Measurements from ENCODE around the gene OSMR.

OSMR gene

DNA sequence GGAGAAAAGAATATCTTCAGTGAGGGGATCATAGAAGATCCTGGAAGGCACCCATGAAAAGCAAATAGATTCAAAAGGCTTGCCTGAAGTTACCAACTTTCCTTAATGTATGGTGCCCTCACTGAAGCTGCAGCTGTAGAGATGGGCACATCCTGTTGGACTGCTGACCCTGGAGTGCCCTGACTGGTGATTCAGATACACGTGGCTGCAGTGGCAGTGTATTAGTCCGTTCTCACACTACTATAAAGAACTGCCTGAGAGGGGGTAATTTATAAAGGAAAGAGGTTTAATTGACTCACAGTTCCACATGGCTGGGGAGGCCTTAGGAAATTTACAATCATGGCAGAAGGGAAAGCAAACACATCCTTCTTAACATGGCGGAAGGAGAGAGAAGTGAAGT lies 80.3 kb downstream of the OSMR start:
- DNase-seq (ENCODE audit: low spot score) = no peak

DNA sequence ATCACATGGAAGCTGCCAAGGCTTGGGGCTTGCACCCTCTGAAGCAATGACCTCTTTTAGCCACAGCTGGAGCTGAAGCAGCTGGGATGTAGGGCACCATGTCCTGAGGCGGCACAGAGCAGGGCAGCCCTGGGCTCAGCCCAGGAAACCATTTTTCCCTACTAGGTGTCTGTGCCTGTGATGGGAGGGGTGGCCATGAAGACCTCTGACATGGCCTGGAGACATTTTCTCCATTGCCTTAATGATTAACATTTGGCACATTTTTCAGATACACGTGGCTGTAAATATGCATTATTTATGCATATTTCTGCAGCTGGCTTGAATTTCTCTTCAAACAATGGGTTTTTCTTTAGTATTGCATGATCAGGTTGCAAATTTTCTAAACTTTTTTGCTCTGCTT lies 81.7 kb downstream of the OSMR start:
- DNase-seq (ENCODE audit: low spot score) = no peak

DNA sequence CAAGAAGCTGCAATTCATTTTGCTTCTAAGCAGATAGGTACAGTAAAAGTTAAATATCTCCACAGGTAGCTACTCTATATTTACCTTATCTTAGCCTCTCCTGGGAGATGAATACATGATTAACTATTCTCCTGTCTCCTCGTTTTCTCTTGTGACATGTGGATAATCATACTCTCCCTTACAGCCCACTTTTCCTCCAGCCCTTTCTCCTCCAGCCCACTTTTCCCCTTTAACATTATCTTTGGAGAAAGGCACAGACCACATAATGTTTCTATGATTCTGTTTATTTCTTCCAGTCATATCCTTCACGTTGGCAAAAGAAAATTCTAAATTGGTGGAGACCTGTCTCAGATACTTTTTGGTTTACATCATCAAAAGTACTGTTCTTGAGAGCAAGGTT lies 84.0 kb downstream of the OSMR start:
- no peak for DNase-seq (ENCODE audit: low spot score)

DNA sequence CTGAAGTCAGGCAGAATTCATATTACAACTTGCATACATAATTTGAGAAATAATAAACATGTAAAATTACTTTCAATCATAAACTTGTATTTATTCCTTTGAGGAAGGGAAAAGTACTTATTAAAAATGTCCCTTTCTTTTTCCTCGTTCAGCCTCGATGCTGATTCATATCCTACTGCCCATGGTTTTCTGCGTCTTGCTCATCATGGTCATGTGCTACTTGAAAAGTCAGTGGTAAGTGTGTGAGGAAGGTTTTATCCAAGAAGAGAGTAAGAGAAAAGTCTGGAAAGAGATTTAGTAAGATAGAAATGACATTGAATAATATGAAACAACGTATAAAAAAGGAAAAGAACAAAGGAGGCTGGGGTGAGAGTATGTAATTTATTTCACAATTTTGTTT lies 85.9 kb downstream of the OSMR start:
- no peak for DNase-seq (ENCODE audit: low spot score)

DNA sequence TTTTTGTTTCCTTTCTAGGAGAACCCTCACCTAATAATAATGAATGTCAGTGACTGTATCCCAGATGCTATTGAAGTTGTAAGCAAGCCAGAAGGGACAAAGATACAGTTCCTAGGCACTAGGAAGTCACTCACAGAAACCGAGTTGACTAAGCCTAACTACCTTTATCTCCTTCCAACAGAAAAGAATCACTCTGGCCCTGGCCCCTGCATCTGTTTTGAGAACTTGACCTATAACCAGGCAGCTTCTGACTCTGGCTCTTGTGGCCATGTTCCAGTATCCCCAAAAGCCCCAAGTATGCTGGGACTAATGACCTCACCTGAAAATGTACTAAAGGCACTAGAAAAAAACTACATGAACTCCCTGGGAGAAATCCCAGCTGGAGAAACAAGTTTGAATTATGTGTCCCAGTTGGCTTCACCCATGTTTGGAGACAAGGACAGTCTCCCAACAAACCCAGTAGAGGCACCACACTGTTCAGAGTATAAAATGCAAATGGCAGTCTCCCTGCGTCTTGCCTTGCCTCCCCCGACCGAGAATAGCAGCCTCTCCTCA lies 87.1 kb downstream of the OSMR start:
- DNase-seq (ENCODE audit: low spot score) = no peak

DNA sequence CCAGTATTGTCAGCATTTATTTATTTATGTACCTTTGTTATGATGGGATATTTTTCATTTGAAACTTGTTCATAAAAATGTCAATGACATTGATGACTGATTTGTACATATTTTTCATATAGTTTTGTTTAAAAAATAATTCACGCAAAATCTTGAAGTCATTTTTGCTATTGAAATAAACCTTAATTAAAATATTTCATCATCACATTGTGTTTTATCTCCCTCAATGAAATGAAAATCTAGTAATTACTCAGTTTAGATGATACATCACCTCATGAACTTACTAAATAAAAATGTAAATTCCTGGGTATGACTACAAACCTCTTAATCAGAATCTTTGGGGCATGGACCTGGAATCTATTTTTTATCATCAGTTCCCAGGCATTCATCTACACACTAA lies 89.6 kb downstream of the OSMR start:
- DNase-seq (ENCODE audit: low spot score) = no peak

DNA sequence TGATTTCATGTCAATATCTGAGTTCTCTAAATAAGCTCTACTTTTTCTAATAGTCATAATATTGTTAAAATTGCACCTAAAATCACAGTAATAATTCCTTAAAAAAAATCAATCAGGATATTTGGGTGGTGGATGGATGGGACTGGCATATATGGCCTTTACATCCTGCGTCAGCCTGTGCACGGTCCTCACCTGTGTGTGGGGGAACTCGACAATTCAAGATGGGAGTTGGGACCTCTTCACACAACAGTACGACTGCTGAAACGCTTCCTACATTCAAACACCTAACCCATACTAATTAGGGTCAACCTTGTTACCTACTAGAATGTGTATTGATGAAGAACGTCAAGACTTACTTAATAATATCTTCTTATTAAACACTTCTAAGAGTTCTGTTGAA lies 90.5 kb downstream of the OSMR start:
- DNase-seq (ENCODE audit: low spot score) = no peak

DNA sequence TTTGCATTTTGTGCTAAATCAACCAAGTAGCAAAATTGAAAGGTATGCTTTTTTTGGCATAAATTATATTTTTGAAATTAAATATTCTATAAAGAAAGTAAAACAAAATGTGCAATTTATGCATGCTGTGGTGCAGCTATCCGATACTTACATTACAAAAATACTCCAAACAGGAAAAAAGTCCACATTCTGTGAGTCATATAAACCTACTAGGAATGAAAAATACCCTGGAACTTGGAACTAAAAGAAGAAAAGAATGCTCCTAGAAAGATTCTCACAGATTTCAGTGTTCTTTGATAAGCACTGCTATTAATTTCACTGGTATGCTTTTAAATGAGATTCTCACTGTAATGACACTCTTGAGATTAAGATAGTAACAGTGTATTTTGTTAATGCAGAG lies 92.6 kb downstream of the OSMR start:
- no peak for DNase-seq (ENCODE audit: low spot score)

DNA sequence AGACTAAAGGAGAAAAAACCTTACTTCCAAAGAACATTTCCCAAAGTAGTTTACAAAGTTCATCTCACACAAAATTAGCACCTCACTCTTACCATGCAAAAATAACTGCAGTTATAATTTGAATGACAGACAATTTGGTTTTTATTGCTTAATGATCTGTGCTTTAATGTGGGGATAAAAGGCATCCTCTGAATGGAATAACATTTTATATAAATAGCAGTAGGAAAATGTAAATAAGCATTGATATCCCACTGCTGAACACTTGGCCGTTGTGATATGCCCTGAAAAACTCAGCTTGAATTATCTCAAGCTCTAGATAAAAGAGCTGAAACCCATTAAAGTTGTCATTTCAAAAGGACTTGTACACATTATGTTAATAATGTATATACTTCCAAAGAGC lies 93.2 kb downstream of the OSMR start:
- DNase-seq (ENCODE audit: low spot score) = no peak

DNA sequence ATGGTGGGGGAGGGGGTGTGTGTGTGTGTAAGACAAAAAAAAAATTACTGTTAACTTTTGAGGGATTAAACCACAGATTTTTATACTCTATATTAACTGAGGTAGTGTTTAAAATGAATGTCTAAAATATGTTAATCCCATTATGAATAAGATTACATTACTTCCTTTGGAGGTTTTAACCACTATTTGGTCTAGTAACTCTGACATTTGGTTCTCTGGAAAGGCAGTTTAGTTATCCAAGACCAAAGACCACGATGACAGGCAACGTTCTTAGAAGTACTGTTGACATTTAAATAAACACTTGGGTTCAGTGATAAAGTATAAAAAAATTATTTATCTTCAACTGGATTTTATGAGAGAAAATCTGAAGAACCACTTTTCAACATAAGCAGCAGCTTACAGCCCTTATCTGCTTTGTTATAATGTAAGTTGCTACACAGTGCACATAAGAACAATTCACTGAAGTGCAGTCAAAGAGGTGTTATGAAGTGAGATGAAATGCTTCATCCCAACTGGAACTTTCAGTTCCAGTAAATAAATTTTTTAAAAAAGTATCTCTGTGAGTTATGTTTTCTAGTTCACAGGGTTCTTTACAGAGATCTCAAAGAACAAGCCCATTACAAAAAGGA lies 94.5 kb downstream of the OSMR start:
- no peak for DNase-seq (ENCODE audit: low spot score)

DNA sequence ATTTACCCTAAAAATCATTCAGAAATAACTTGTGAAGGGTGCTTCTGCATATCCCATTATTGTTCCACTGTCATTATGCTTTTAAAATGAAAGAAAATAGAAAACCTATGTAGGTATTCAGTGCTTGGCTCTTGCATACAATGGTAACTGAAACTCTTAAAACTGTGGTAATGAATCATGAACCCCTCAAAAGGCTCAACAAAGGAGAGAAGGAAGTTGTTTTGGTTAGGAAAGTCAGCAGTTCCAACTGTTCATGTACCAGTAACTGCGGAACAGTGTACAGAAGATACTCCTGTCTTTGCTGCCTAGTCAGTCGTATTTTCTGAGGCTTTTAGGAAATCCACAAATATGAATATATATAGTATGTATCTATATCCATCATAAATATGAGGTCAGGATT lies 96.1 kb downstream of the OSMR start:
- no peak for DNase-seq (ENCODE audit: low spot score)

DNA sequence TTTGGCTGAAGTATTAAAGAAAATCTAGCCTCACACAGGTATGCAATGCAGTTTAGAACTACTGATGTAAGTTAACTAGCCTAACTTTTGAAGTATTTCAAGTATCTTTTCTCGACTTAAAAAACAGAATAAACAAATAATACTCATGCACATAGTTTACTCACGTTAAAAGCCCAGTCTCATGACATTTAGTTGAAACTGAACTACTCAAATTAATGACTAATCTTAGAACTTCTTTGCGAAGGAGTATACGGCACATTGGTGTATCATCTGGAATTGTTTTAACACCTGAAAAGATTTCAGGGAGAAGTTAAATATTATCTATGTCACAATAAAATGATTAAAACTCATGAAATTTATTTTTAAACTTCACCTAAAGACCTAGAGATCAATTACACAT lies 98.5 kb downstream of the OSMR start:
- DNase-seq (ENCODE audit: low spot score) = no peak

DNA sequence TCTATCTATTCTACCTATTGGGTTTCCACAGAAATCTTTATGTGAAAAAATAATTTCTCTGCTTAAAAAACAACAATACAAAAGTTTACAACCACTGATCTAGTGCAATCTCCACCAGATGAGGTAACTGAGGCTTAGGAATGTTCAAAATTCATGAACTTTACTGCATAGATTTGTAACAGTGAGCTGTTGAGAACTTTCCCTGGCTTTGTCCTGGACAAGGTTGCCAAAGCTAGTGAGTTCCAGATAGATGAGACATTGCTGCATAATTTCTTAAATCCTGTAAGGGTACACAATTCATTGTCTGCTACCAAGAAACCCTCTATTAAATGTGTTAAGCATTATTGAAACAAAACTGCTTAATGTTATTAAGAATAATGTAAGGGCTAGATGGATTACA lies 102.7 kb downstream of the OSMR start:
- no peak for DNase-seq (ENCODE audit: low spot score)

DNA sequence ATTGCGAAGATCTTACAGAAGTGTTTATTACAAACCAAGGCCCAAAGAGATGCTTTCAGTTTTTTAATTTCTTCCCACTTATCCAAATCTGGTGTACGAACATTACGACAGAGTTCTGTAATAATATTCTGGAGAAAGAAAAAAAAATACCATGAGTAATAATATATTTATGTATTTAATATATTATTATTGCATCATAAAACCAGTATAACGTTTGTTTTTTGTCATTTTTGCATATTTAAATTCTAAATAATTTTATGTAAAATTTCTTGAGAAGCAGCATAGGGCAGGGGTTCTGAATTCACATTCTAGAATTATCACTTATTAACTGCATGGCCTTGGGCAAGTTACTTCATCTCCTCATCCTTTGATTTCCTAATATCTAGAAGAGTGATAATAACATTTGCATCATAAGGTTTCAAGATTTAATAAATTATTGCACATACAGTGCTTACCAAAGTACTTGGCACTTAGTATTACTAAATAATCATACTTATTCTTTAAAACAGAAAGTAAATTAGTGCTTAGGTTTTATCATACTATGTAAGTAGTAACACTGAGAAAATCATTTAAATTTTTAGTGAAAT lies 107.7 kb downstream of the OSMR start:
- no peak for DNase-seq (ENCODE audit: low spot score)

DNA sequence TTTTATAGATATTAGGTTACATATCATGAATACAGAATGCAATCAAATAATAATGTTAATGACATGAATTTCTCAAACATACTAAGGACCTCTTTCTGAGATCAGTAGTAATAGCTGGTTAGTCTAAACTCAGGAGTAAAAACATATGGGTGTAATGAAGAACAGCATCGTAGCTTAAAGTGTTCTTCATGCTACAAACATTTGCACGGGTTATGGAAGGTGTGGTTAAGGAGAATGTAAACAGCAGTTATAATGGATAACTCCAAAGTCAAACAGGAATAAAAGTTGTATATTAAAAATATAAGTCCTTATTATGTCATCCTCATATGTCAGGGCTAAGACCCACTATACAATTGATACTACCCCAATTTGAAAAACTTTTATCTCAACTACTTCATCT lies 115.9 kb downstream of the OSMR start:
- no peak for DNase-seq (ENCODE audit: low spot score)

DNA sequence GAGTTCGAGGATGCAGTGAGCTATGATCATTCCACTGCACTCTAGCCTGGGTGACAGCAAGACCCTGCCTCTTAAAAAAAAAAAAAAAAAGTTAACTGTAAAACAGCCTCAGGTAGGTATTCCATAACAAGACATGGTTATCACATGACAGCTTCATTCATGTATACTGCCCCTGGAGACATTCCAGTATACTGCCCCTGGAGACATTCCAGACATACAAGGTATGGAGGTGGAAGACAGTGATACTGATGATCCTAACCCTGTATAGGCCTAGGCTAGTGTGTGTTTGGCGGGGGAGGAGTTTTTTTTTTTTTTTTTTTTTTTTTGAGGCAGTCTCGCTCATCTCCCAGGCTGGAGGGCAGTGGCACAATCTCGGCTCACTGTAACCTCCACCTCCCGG lies 122.9 kb downstream of the OSMR start:
- DNase-seq (ENCODE audit: low spot score) = no peak

DNA sequence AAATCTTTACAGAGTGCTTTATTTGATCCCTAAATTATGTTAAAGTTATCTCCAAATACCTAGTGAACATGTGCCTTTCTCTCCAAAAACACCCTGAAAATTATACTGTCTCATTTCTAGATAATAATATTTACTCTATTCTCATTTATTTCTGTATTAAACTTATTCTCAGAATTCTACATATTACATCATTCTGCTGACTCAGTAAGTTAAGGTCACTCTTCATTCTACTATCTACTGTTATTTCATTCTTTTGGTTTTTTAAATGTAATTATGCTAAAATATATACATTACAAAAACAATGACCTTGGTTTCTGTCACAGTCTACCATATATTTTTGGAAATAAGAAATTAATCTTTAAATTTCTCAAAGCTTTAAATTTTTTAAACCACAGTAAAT lies 132.2 kb downstream of the OSMR start:
- no peak for DNase-seq (ENCODE audit: low spot score)

DNA sequence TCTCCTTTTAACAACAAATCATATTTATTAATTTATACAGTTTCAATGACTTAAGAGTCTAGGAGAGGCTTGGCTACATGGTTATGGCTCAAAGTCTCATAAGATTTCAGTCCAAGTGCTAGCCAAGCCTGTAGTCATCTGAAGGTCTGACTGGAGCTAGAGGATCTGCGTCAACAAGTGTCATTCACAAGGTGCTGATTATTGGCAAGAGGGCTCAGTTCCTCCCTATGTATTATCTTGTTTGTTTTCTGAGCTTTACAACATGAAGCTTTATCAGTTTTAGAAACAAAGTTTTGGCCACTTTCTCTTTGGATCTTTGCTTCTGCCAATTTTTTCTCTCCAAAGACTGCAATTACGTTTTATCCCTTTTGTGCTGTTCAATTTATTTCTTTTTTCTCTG lies 133.7 kb downstream of the OSMR start:
- no peak for DNase-seq (ENCODE audit: low spot score)
